DOHH2 (cell line): Measurements from ENCODE around the gene NEGR1.

Experiments
- EZH2phosphoT487 ChIP-seq: fragments of 200-600 bp; sonication (generic); IDR thresholded peaks from 2 replicates; pipeline ENCODE4 v1.6.1; 2017; ENCODE audit warnings: borderline replicate concordance, mild to moderate bottlenecking, antibody characterized with exemption, low read length, moderate library complexity, mixed read lengths
- TF ChIP-seq, protein P1 (sequence below): fragments of 200-600 bp; sonication (generic); IDR thresholded peaks from one replicate; pipeline ENCODE4 v1.5.1; 2014; ENCODE audit warnings: antibody characterized with exemption, mild to moderate bottlenecking, low read depth, low read length; ENCODE audit not compliant: poor library complexity, severe bottlenecking

DNA sequence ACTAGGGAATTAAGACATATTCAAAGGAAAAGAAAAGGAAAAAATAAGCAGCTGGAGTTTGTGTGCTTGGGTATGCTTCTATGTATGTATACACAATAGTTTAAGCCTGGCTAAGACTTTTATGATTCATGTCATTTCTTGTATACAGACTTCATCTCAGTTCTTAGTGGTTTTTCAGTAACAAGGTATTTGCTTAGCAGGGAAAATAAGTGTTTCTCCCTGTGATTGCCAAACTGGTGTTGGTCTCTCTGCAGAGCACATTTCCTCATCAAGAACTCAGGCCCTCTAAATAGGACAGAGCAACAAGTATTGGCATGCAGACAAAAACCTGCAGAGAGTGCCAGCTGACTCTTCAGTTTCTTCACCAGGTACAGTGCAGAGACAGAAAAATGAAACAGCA, 717.1 kb downstream of the NEGR1 start:
- TF ChIP-seq, protein P1, sequence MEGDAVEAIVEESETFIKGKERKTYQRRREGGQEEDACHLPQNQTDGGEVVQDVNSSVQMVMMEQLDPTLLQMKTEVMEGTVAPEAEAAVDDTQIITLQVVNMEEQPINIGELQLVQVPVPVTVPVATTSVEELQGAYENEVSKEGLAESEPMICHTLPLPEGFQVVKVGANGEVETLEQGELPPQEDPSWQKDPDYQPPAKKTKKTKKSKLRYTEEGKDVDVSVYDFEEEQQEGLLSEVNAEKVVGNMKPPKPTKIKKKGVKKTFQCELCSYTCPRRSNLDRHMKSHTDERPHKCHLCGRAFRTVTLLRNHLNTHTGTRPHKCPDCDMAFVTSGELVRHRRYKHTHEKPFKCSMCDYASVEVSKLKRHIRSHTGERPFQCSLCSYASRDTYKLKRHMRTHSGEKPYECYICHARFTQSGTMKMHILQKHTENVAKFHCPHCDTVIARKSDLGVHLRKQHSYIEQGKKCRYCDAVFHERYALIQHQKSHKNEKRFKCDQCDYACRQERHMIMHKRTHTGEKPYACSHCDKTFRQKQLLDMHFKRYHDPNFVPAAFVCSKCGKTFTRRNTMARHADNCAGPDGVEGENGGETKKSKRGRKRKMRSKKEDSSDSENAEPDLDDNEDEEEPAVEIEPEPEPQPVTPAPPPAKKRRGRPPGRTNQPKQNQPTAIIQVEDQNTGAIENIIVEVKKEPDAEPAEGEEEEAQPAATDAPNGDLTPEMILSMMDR, result no peak
- TF ChIP-seq EZH2phosphoT487, result no peak
